Adrenal gland (tissue), 12 donors: ENCODE results near the gene EMC8. TPM values are rescaled to one million over a fixed set of nuclear protein-coding genes. Genes with fewer than 3 reads are reported as not detected.

Experiments
- DNase-seq, 7 donors: peaks; one replicate each; pipeline ENCODE4 v3.0.0-alpha.2; 2019 to 2020
- H3K27ac ChIP-seq, 5 donors: fragments of 200-600 bp; sonication (generic) in 4 of 5; 1 replicate in 3 of 5; 2 replicates in 2 of 5; pipeline versions ENCODE4 v1.5.1 to v1.8.0; 2016 to 2020; ENCODE audit warnings: mild to moderate bottlenecking in 1 of 5
- H3K27me3 ChIP-seq: fragments of 200-600 bp; 2 replicates; pipeline ENCODE4 v1.8.0; 2021
- H3K36me3 ChIP-seq, 2 donors: fragments of 200-600 bp; replicated peaks in 1 of 2; 1 replicate in 1 of 2; 2 replicates in 1 of 2; pipeline versions ENCODE4 v1.5.1 to v1.8.0; 2018 to 2022
- H3K4me1 ChIP-seq, 2 donors: fragments of 200-600 bp; replicated peaks in 1 of 2; 1 replicate in 1 of 2; 2 replicates in 1 of 2; pipeline versions ENCODE4 v1.5.1 to v1.8.0; 2018 to 2021
- H3K4me3 ChIP-seq, 4 donors: fragments of 200-600 bp; sonication (generic) in 3 of 4; one replicate each; pipeline ENCODE4 v1.5.1; 2016 to 2018
- H3K9me3 ChIP-seq, 3 donors: fragments of 200-600 bp; sonication (generic) in 1 of 3; replicated peaks in 1 of 3; 1 replicate in 2 of 3; 2 replicates in 1 of 3; pipeline versions ENCODE4 v1.5.1 to v1.8.0; 2016 to 2021
- POLR2A ChIP-seq, 2 donors: fragments of 450-650 bp; IDR thresholded peaks; one replicate each; pipeline ENCODE4 v1.6.1; 2017; ENCODE audit warnings: antibody characterized with exemption in 2 of 2, mild to moderate bottlenecking in 2 of 2, moderate library complexity in 1 of 2
- WGBS, 4 donors: extraction: QIAGEN DNeasy Blood & Tissue Kit in 2 of 4; methylation state at CpG; one replicate each; pipeline versions ENCODE4 v1.1.5 to v1.1.7; 2013 to 2017; 5-methylcytosine and 5-hydroxymethylcytosine counted together
- intact Hi-C, 2 donors: fragments of 100-400 bp; cut with DNase I; formaldehyde crosslinking; loops; one replicate each; pipeline versions ENCODE4 v1.14.1 to v1.15.0; 2022 to 2023
- polyA plus RNA-seq, 3 donors: library from polyadenylated mRNA; stranded (reverse); fragments of 200-250 nt in 2 of 3; fragments of 350-450 nt in 1 of 3; fragmentation: Illumina TruSeq in 1 of 3; extraction: RNeasy Lipid Tissue Mini Kit (QIAGEN cat#74804) in 1 of 3; gene quantifications; one replicate each; pipeline ENCODE4 v1.2.3, GENCODE V29; 2013 to 2014
- total RNA-seq, 9 donors: library from RNA; depleted of rRNA in 4 of 9; stranded (reverse); fragments of >200 nt in 4 of 9; fragments of 120-200 nt in 1 of 9; fragmentation: NEBNext Ultra II Directional in 1 of 9; extraction: Animal tissue kit (Norgen Biotek cat#: 25700) in 1 of 9; gene quantifications; one replicate each; pipeline versions ENCODE4 v1.1.0 to v1.2.4, GENCODE V29; 2013 to 2023
- TF ChIP-seq, protein P1 (sequence below), 6 experiments: fragments of 450-650 bp in 4 of 6; fragments of 200-600 bp in 2 of 6; sonication (generic) in 1 of 6; IDR thresholded peaks; 1 replicate in 5 of 6; 2 replicates in 1 of 6; pipeline versions ENCODE4 v1.5.1 to v1.8.0; 2016 to 2021; ENCODE audit warnings: antibody characterized with exemption in 6 of 6, mild to moderate bottlenecking in 2 of 6, moderate library complexity in 1 of 6
- donor health status: healthy with polysubstance abuse.
- donor health status: Bipolar disorder and iron deficiency.
- donor health status: DM: yes; HTN: yes; CAD: no.
- donor health status: DM: no; HTN: no; CAD: no.
- donor health status: DM: no; HTN: no; CAD: no.
- donor health status: DM: yes; HTN: yes; CAD: no.

The EMC8 gene
- total and polyA plus RNA-seq, 12 donors = 10.7 to 53.8 (median 24.1) TPM

- no peak overlapping the region for H3K27ac ChIP-seq
- H3K4me1 ChIP-seq = no peaks in the 10 kb centered on the region
- H3K4me3 ChIP-seq = no peak overlapping the region
- H3K36me3 ChIP-seq = no peaks in the 10 kb centered on the region
- intact Hi-C loops = loop anchor here in 1 of 2 donors (5.0 to 10.0 kb wide), 2 partner anchors 161 to 688 kb away; partner anchors contain the start of gene FOXF1
- no peaks in the 10 kb centered on the region for H3K9me3 ChIP-seq
- 74 to 86% (median 80%) methylated on average over 16 of the region's 16 CpGs for WGBS, 4 donors
- H3K27me3 ChIP-seq = no peaks in the 10 kb centered on the region
- TF ChIP-seq POLR2A (IDR thresholded peaks at IDR 0.05) = no peak
- TF ChIP-seq, protein P1, sequence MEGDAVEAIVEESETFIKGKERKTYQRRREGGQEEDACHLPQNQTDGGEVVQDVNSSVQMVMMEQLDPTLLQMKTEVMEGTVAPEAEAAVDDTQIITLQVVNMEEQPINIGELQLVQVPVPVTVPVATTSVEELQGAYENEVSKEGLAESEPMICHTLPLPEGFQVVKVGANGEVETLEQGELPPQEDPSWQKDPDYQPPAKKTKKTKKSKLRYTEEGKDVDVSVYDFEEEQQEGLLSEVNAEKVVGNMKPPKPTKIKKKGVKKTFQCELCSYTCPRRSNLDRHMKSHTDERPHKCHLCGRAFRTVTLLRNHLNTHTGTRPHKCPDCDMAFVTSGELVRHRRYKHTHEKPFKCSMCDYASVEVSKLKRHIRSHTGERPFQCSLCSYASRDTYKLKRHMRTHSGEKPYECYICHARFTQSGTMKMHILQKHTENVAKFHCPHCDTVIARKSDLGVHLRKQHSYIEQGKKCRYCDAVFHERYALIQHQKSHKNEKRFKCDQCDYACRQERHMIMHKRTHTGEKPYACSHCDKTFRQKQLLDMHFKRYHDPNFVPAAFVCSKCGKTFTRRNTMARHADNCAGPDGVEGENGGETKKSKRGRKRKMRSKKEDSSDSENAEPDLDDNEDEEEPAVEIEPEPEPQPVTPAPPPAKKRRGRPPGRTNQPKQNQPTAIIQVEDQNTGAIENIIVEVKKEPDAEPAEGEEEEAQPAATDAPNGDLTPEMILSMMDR (IDR thresholded peaks at IDR 0.05) = no peak
- DNase-seq = no peak
Observed at GRCh38 chr16:85826686-85827247, 27.4 kb upstream of the EMC8 start.

- H3K27me3 ChIP-seq = no peaks in the 10 kb centered on the region
- intact Hi-C loops = loop anchor here in 1 of 2 donors (5.0 to 10.0 kb wide), 2 partner anchors 162 to 689 kb away; partner anchors contain the start of gene FOXF1
- WGBS, 4 donors = 60 to 69% (median 66%) methylated on average over 2 to 9 of the region's 9 CpGs
- H3K9me3 ChIP-seq = no peaks in the 10 kb centered on the region
- no peaks in the 10 kb centered on the region for H3K36me3 ChIP-seq
- no peak for DNase-seq
- H3K27ac ChIP-seq = no peak overlapping the region
- TF ChIP-seq, protein P1 (IDR thresholded peaks at IDR 0.05) = no peak
- no peak for TF ChIP-seq POLR2A (IDR thresholded peaks at IDR 0.05)
- H3K4me3 ChIP-seq = no peak overlapping the region
- H3K4me1 ChIP-seq = no peaks in the 10 kb centered on the region
Observed at GRCh38 chr16:85825326-85825725, 26.0 kb upstream of the EMC8 start.

- no peak for DNase-seq
- intact Hi-C loops = loop anchor here (5.0 to 10.0 kb wide), 3 partner anchors 163 to 690 kb away; partner anchors contain the start of gene FOXF1 (in 1 of the 2)
- Histone ChIP-seq H3K4me1 (no peaks in the 10 kb centered on the region), H3K27ac (no peak overlapping the region), H3K4me3 (no peak overlapping the region), H3K36me3 (no peaks in the 10 kb centered on the region), H3K27me3 (no peaks in the 10 kb centered on the region), H3K9me3 (no peaks in the 10 kb centered on the region)
- 74 to 84% (median 79%) methylated on average over 12 to 20 of the region's 20 CpGs for whole genome bisulfite sequencing, 4 donors
- TF ChIP-seq, protein P1 (IDR thresholded peaks at IDR 0.05) = no peak
- TF ChIP-seq POLR2A (IDR thresholded peaks at IDR 0.05) = no peak
Observed at GRCh38 chr16:85824161-85825135, 25.1 kb upstream of the EMC8 start.

GRCh38 chr16:85823328-85823920 lies 24.1 kb upstream of the EMC8 start:
- no peaks in the 10 kb centered on the region for H3K36me3 ChIP-seq
- no peak for DNase-seq
- H3K9me3 ChIP-seq = no peaks in the 10 kb centered on the region
- 93 to 100% (median 96%) methylated on average over 1 of the region's 1 CpG for WGBS, 4 donors
- no peak overlapping the region for H3K27ac ChIP-seq
- H3K4me1 ChIP-seq = no peaks in the 10 kb centered on the region
- H3K4me3 ChIP-seq = no peak overlapping the region
- intact Hi-C loops = loop anchor here (5.0 to 10.0 kb wide), 2 partner anchors 194 to 691 kb away; partner anchors contain the start of gene FOXF1 (in 1 of the 2)
- no peaks in the 10 kb centered on the region for H3K27me3 ChIP-seq
- no peak for TF ChIP-seq POLR2A (IDR thresholded peaks at IDR 0.05)
- TF ChIP-seq, protein P1 (IDR thresholded peaks at IDR 0.05) = no peak
